Uterus (tissue), 2 donors: Measurements from ENCODE around the gene BANF2.

Source experiments
- POLR2A ChIP-seq, 2 donors: fragments of 450-650 bp; IDR thresholded peaks; one replicate each; pipeline ENCODE4 v1.6.1; 2016; ENCODE audit warnings: antibody characterized with exemption in 2 of 2, mild to moderate bottlenecking in 1 of 2, moderate library complexity in 1 of 2
- TF ChIP-seq, protein P1 (sequence below), 4 experiments: fragments of 200-600 bp in 2 of 4; fragments of 450-650 bp in 2 of 4; sonication (generic) in 2 of 4; IDR thresholded peaks; one replicate each; pipeline ENCODE4 v1.5.1; 2016 to 2019; ENCODE audit warnings: antibody characterized with exemption in 4 of 4, mild to moderate bottlenecking in 2 of 4, moderate library complexity in 1 of 4

DNA sequence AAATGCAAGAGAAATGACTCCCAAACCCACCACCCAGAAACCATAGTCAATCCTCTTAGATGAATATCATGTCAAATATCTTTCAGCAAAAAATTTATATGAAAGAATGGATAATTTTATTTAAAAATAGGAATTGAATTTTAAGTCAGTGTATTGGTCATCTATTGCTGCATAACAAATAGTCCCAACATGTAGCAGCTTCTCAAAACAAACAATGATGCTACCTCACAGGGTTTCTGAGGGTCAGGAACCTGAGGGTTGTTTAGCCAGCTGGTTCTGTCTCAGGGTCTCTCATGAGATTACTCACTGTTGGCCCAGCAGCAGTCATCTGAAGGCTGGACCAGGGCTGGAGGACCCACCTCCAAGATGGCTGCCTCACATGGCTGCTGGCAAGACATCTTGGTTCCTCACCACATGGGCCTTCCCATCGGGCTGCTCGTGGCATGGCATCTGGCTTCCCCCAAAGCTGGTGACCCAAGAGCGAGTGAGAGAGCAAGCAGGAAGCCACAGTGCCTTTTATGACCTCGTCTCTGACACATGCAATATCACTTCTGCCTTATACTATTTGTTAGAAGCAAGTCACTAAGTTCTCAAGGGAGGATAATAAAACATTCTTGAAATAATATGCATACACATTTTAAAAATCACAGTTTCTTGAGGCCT lies 36.3 kb downstream of the BANF2 start:
- TF ChIP-seq, protein P1, sequence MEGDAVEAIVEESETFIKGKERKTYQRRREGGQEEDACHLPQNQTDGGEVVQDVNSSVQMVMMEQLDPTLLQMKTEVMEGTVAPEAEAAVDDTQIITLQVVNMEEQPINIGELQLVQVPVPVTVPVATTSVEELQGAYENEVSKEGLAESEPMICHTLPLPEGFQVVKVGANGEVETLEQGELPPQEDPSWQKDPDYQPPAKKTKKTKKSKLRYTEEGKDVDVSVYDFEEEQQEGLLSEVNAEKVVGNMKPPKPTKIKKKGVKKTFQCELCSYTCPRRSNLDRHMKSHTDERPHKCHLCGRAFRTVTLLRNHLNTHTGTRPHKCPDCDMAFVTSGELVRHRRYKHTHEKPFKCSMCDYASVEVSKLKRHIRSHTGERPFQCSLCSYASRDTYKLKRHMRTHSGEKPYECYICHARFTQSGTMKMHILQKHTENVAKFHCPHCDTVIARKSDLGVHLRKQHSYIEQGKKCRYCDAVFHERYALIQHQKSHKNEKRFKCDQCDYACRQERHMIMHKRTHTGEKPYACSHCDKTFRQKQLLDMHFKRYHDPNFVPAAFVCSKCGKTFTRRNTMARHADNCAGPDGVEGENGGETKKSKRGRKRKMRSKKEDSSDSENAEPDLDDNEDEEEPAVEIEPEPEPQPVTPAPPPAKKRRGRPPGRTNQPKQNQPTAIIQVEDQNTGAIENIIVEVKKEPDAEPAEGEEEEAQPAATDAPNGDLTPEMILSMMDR (IDR thresholded peaks at IDR 0.05) = no peak
- no peak for TF ChIP-seq POLR2A (IDR thresholded peaks at IDR 0.05)
